Stimulated activated effector memory CD8-positive, alpha-beta T cell treated with anti-CD3 and anti-CD28 coated beads, Interleukin-12 subunit alpha, Interleukin-12 subunit beta, amount 100 ng/mL, for 72 hours (primary cell): ENCODE data around the gene MYBBP1A.
A peak's percentile ranks its signal among the peaks of the same experiment; 100 is the strongest.
"Not testable (repeated sequence)": the region's sequence is repeated elsewhere in the genome, so short reads cannot be mapped to it uniquely, and the experiment has no call there.

ENCODE experiments used
- ATAC-seq: fragments of 150-1000 bp; cut with Tn5 transposase; 2 replicates; pipeline ENCODE4 v1.10.0; 2021
- DNase-seq, 2 donors: peaks; one replicate each; pipeline ENCODE4 v3.0.0; 2021 to 2022; ENCODE audit warnings: low spot score in 2 of 2
- H3K27ac Mint-ChIP-seq: one replicate; pipeline ENCODE4 v1.8.0; 2022; ENCODE audit warnings: mild to moderate bottlenecking, mixed read lengths
- H3K36me3 Mint-ChIP-seq: one replicate; pipeline ENCODE4 v1.8.0; 2022; ENCODE audit warnings: mild to moderate bottlenecking, mixed read lengths
- H3K4me1 Mint-ChIP-seq: one replicate; pipeline ENCODE4 v1.8.0; 2022; ENCODE audit warnings: mixed read lengths
- H3K4me3 Mint-ChIP-seq: one replicate; pipeline ENCODE4 v1.8.0; 2022; ENCODE audit warnings: mild to moderate bottlenecking, mixed read lengths
- H3K9me3 Mint-ChIP-seq: one replicate; pipeline ENCODE4 v1.8.0; 2022; ENCODE audit warnings: mixed read lengths

The MYBBP1A gene, protein sequence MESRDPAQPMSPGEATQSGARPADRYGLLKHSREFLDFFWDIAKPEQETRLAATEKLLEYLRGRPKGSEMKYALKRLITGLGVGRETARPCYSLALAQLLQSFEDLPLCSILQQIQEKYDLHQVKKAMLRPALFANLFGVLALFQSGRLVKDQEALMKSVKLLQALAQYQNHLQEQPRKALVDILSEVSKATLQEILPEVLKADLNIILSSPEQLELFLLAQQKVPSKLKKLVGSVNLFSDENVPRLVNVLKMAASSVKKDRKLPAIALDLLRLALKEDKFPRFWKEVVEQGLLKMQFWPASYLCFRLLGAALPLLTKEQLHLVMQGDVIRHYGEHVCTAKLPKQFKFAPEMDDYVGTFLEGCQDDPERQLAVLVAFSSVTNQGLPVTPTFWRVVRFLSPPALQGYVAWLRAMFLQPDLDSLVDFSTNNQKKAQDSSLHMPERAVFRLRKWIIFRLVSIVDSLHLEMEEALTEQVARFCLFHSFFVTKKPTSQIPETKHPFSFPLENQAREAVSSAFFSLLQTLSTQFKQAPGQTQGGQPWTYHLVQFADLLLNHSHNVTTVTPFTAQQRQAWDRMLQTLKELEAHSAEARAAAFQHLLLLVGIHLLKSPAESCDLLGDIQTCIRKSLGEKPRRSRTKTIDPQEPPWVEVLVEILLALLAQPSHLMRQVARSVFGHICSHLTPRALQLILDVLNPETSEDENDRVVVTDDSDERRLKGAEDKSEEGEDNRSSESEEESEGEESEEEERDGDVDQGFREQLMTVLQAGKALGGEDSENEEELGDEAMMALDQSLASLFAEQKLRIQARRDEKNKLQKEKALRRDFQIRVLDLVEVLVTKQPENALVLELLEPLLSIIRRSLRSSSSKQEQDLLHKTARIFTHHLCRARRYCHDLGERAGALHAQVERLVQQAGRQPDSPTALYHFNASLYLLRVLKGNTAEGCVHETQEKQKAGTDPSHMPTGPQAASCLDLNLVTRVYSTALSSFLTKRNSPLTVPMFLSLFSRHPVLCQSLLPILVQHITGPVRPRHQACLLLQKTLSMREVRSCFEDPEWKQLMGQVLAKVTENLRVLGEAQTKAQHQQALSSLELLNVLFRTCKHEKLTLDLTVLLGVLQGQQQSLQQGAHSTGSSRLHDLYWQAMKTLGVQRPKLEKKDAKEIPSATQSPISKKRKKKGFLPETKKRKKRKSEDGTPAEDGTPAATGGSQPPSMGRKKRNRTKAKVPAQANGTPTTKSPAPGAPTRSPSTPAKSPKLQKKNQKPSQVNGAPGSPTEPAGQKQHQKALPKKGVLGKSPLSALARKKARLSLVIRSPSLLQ (N-terminal part only)

GRCh38 chr17:4554997-4555799 is at the start of gene MYBBP1A:
MYBBP1A (minus strand) TSS chr17:4555384; CDS start chr17:4555324, 60 bp downstream.
- H3K36me3 Mint-ChIP-seq, result peaks cover 54% of the 10 kb centered on the region
- peak; percentile 94 for ATAC-seq
- peak within 1 kb of the TSS; percentile 95 for H3K27ac Mint-ChIP-seq
- DNase-seq, result peak; percentile 93 to 97
- peaks cover 32% of the 10 kb centered on the region for H3K4me1 Mint-ChIP-seq
- H3K4me3 Mint-ChIP-seq, result peak within 1 kb of the TSS; percentile 89
- H3K9me3 Mint-ChIP-seq, result no peaks in the 10 kb centered on the region

GRCh38 chr17:4604736-4605135 is 49.6 kb upstream of the MYBBP1A start:
- not testable (repeated sequence) for H3K36me3 Mint-ChIP-seq, H3K9me3 Mint-ChIP-seq, ATAC-seq, H3K4me1 Mint-ChIP-seq, H3K4me3 Mint-ChIP-seq, H3K27ac Mint-ChIP-seq, DNase-seq

DNA sequence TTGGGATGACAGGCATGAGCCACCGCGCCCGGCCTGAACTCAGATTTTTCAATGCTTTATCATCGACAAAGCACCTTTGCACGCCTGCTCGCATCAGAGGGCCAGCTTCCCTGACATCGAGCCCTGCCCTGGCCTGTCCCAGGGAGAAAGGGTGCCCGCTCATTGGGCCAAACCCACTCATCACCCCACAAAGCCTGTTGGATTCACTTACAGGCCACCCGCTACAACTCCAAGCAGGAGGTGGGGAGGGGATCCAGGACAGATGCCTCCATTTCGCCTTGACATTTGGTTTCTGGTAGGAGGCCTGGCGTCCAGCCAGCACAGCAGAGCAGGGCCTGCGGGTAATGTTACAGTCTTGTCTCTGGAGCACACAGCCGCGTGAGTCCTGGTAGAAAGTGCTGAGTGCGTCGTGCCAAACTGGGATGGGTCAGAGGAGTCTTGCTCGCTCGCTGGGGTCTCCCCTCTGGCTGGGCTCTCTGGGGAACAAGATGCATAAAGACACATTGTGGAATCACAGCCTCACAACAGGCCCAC is 49.0 kb upstream of the MYBBP1A start:
- no peaks in the 10 kb centered on the region for H3K4me1 Mint-ChIP-seq
- no peaks in the 10 kb centered on the region for H3K9me3 Mint-ChIP-seq
- peaks cover 5% of the 10 kb centered on the region for H3K36me3 Mint-ChIP-seq
- ATAC-seq (no peak), DNase-seq (no peak)
- H3K4me3 Mint-ChIP-seq, result no peak overlapping the region
- no peak overlapping the region for H3K27ac Mint-ChIP-seq

DNA sequence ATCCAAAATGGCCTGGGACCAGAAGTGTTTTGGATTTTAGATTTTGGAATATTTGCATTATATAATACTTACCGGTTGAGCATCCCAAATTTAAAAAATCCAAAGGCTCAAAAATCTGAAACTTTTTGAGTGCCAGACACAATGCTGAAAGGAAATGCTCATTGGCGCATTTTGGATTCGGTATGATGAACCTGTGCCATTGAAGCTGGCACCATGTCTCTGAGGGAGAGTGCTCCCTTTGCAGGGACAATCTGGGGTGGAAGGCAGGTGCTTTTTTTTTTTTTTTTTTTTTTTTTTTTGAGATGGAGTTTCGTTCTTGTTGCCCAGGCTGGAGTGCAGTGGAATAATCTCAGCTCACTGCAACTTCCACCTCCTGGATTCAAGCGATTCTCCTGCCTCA is 46.9 kb upstream of the MYBBP1A start:
- peaks cover 5% of the 10 kb centered on the region for H3K36me3 Mint-ChIP-seq
- H3K27ac Mint-ChIP-seq, result no peak overlapping the region
- ATAC-seq (no peak), DNase-seq (no peak)
- H3K4me1 Mint-ChIP-seq, result no peaks in the 10 kb centered on the region
- H3K9me3 Mint-ChIP-seq, result no peaks in the 10 kb centered on the region
- H3K4me3 Mint-ChIP-seq, result no peak overlapping the region

DNA sequence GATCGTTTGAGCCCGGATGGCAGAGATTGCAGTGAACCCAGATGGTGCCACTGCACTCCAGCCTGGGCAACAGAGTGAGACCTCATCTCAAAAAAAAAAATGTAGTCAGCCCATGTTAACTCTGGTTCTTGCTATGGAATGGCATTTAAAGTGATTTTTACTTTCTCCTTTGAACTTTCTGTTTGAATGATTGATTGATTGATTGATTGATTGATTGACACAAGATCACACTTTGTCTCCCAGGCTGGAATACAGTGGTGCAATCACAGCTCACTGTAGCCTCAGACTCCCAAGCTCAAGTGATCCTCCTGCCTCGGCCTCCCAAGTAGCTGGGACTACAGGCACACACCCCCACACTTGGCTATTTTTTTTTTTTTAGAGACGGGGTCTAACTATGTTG is 46.1 kb upstream of the MYBBP1A start:
- no peaks in the 10 kb centered on the region for H3K4me1 Mint-ChIP-seq
- no peak for ATAC-seq
- peaks cover 5% of the 10 kb centered on the region for H3K36me3 Mint-ChIP-seq
- H3K4me3 Mint-ChIP-seq, result no peak overlapping the region
- no peaks in the 10 kb centered on the region for H3K9me3 Mint-ChIP-seq
- H3K27ac Mint-ChIP-seq, result no peak overlapping the region
- no peak for DNase-seq

DNA sequence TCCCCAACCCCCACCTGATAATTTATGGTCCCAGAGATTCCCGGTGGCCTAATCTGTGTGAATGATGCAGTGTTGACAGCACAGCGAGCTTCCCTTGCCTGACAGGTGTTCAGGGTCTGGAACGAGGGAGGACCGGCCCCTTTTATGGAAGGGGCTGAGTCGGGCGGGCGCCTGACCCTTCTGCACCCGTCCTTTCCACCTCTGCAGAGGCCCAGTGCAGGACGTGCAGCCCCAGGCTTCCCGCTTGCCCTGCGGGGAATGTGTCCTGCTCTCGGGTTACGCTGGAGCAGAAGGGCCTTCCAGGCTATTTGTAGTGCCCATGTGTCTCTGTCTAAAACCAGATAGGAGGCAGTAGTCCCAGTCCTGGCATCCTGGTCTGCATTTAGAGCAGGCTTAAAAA is 45.4 kb upstream of the MYBBP1A start:
- H3K36me3 Mint-ChIP-seq, result peaks cover 5% of the 10 kb centered on the region
- ATAC-seq, result no peak
- DNase-seq, result no peak
- H3K9me3 Mint-ChIP-seq, result no peaks in the 10 kb centered on the region
- H3K4me3 Mint-ChIP-seq, result no peak overlapping the region
- H3K4me1 Mint-ChIP-seq, result no peaks in the 10 kb centered on the region
- no peak overlapping the region for H3K27ac Mint-ChIP-seq

GRCh38 chr17:4599505-4600281 is 44.5 kb upstream of the MYBBP1A start:
- no peak overlapping the region for H3K27ac Mint-ChIP-seq
- ATAC-seq (no peak), DNase-seq (no peak)
- H3K36me3 Mint-ChIP-seq, result peaks cover 5% of the 10 kb centered on the region
- H3K4me3 Mint-ChIP-seq, result no peak overlapping the region
- no peaks in the 10 kb centered on the region for H3K9me3 Mint-ChIP-seq
- peaks cover 6% of the 10 kb centered on the region for H3K4me1 Mint-ChIP-seq

DNA sequence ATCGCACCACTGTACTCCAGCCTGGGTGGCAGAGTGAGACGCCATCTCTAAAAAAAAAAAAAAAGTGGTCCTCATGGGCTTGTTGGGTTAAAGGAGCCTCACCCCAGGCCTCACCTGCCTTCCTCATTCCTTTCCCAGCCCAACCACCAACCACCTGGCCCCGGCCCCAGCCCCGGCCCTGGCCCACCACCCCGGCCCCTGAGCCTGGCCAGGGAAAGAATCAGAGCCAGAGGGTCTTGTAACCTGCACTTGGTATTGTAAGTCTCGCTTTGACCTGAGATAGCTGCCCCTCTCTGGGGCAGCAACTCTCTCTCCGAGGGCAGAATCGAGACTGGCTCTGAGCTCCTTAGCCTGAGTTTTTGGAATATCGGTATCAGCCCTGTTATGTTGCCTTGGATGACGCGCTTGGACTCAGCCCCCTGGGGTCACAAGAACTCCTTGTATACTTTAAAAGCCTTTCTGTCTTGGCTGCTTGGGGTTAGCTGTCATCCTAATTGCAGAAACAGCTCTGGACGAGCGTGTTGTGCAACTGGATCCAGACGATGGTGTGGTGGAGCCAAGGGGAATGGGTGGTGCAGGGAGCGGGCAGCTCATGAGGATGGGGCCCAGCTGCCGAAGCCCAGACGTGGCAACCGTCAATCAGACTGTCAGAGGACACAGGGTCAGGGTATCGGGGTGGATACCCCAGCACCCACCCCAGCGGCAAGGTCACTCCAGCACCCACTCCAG is 43.8 kb upstream of the MYBBP1A start:
- Mint-ChIP-seq H3K4me3 (no peak overlapping the region), H3K9me3 (no peaks in the 10 kb centered on the region), H3K36me3 (no peaks in the 10 kb centered on the region), H3K4me1 (peaks cover 6% of the 10 kb centered on the region), H3K27ac (no peak overlapping the region)
- ATAC-seq (no peak), DNase-seq (no peak)

- no peaks in the 10 kb centered on the region for H3K36me3 Mint-ChIP-seq
- no peak for ATAC-seq
- H3K9me3 Mint-ChIP-seq, result no peaks in the 10 kb centered on the region
- no peak for DNase-seq
- no peak overlapping the region for H3K4me3 Mint-ChIP-seq
- H3K4me1 Mint-ChIP-seq, result peaks cover 6% of the 10 kb centered on the region
- H3K27ac Mint-ChIP-seq, result no peak overlapping the region
Observed at GRCh38 chr17:4597975-4598374, 42.8 kb upstream of the MYBBP1A start.

GRCh38 chr17:4596636-4597380 is 41.6 kb upstream of the MYBBP1A start:
- H3K27ac Mint-ChIP-seq, result no peak overlapping the region
- ATAC-seq (no peak), DNase-seq (no peak)
- no peak overlapping the region for H3K4me3 Mint-ChIP-seq
- no peaks in the 10 kb centered on the region for H3K36me3 Mint-ChIP-seq
- peaks cover 6% of the 10 kb centered on the region for H3K4me1 Mint-ChIP-seq
- H3K9me3 Mint-ChIP-seq, result no peaks in the 10 kb centered on the region

DNA sequence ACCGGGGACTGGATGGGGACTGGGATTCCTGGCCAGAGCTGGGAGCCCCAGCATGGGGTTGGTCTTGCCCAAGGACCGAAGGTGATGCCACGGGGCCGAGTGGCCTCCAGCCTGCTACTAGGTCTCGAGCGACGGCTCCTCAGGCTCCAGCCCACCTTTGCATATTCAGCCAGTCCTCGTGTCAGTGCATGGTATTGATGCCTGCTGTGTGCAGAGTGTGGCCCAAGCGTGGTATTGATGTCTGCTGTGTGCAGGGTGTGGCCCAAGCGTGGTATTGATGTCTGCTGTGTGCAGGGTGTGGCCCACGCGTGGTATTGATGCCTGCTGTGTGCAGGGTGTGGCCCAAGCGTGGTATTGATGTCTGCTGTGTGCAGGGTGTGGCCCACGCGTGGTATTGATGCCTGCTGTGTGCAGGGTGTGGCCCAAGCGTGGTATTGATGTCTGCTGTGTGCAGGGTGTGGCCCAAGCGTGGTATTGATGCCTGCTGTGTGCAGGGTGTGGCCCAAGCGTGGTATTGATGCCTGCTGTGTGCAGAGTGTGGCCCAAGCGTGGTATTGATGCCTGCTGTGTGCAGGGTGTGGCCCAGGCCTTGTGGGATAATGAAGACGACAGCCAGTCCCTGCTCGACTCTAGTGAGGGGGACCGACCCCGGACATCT is 40.6 kb upstream of the MYBBP1A start:
- DNase-seq, H3K4me1 Mint-ChIP-seq, ATAC-seq, H3K27ac Mint-ChIP-seq, H3K9me3 Mint-ChIP-seq, H3K36me3 Mint-ChIP-seq, H3K4me3 Mint-ChIP-seq: not testable (repeated sequence)

- no peaks in the 10 kb centered on the region for H3K36me3 Mint-ChIP-seq
- DNase-seq (peak in 1 of 2 donors; percentile 61), ATAC-seq (peak; percentile 51)
- H3K4me1 Mint-ChIP-seq, result peaks cover 6% of the 10 kb centered on the region
- H3K9me3 Mint-ChIP-seq, result no peaks in the 10 kb centered on the region
- no peak overlapping the region for H3K4me3 Mint-ChIP-seq
- H3K27ac Mint-ChIP-seq, result no peak overlapping the region
Observed at GRCh38 chr17:4594931-4595684, 39.9 kb upstream of the MYBBP1A start.
